ENCODE measurements around the gene ELOVL1. TPM values are rescaled to one million over a fixed set of nuclear protein-coding genes. Genes with fewer than 3 reads are reported as not detected.

The ELOVL1 gene
- total RNA-seq, 2 donors from 2014 or later = 24.4 to 28.3 TPM

DNA sequence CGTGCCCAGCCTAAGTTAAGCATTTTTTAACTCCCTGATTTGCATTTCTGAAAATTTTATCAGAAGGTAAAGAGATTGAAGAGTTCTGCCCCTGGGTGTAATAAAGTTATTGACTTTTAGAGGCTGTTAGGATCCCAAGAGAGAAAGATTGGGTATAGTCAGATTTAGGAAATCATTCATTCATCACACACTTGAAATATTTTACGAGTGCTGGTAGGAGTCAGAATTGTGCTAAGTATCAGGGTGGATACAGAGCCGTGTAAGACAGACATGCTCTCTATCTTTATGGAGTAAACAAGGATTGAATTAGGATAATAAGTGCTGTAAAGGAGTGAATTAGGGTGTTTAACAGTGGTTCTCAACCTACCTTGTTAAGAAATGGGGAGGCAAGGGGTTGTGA lies 24.9 kb upstream of the ELOVL1 start:
- TF ChIP-seq, protein P1, sequence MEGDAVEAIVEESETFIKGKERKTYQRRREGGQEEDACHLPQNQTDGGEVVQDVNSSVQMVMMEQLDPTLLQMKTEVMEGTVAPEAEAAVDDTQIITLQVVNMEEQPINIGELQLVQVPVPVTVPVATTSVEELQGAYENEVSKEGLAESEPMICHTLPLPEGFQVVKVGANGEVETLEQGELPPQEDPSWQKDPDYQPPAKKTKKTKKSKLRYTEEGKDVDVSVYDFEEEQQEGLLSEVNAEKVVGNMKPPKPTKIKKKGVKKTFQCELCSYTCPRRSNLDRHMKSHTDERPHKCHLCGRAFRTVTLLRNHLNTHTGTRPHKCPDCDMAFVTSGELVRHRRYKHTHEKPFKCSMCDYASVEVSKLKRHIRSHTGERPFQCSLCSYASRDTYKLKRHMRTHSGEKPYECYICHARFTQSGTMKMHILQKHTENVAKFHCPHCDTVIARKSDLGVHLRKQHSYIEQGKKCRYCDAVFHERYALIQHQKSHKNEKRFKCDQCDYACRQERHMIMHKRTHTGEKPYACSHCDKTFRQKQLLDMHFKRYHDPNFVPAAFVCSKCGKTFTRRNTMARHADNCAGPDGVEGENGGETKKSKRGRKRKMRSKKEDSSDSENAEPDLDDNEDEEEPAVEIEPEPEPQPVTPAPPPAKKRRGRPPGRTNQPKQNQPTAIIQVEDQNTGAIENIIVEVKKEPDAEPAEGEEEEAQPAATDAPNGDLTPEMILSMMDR (conservative IDR thresholded peaks at IDR 0.05) = no peak
- no peak for DNase-seq
- Mint-ChIP-seq H3K27ac (no peak overlapping the region), H3K36me3 (ENCODE audit: low read depth) (peaks cover 13% of the 10 kb centered on the region), H3K4me3 (no peak overlapping the region), H3K9me3 (no peaks in the 10 kb centered on the region), H3K27me3 (ENCODE audit: insufficient read depth) (no peaks in the 10 kb centered on the region), H3K4me1 (peaks cover 16% of the 10 kb centered on the region)
- no peaks in the 10 kb centered on the region for H3K9me3 ChIP-seq (ENCODE audit: control insufficient read depth, low read length)
- H3K4me1 ChIP-seq (ENCODE audit: control insufficient read depth, insufficient read depth, low read length) = peaks cover 3% of the 10 kb centered on the region
- no peak overlapping the region for H3K27ac ChIP-seq (ENCODE audit: low read depth, low read length)
- H3K27me3 ChIP-seq (ENCODE audit: control insufficient read depth, insufficient read depth, low read length, poor library complexity, severe bottlenecking) = no peaks in the 10 kb centered on the region
- H3K4me3 ChIP-seq (ENCODE audit: low read length) = no peak overlapping the region
- H3K9ac ChIP-seq (ENCODE audit: extremely low read depth, low read length, poor library complexity, severe bottlenecking) = no peak overlapping the region
- 92 to 100% methylated on average over 2 to 3 of the region's 3 CpGs for WGBS, 2 experiments (ENCODE audit: insufficient coverage in 1 of 2, insufficient read length in 1 of 2)
- H3K36me3 ChIP-seq (ENCODE audit: control insufficient read depth, insufficient read depth, low read length) = peaks cover 20% of the 10 kb centered on the region

DNA sequence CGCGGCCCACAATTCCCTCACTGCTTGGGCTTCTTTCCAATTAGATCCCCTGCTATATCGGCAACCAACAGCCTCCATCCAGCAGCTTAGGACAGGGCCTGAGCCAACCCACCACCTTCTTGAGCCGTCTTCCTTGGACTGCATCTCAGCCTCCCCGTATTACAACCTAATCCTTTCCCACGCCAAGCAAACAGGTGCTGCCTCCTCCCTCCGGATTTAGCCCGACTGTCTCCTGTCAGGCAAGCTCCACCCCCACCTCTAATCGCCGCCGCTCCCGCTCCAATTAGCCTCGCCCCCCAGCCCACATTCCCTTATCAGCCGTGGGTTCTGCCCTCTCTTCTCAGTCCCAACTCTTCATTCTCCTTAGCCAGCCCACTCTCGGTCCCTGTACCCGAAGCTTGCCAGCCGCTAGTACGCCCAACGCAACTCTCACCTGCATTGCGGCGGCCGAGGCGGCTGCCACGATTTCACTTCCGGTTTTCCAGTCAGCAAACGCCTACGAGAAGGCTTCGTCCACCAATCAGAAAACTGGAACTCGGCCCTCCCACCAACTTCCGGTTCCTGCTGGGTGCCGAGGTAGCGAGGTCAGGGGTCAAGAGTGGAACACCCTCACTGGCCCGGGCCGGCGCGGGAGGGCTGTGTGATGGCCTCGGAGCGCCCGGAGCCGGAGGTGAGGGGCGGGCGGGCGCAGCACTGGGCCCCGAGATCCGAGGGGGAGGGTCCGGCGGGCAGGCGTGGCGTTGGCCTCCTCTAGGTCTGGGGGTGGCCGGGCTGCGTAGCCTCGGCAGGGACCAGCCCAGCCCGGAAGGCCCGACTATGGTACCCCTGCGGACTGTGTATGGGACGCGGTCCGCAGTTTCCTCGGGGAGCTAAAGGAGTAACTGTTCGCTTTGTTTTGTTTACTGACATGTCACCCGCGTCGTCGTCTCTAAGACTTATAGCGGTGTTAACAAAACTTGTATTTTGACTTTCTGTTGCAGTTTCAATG lies 21.8 kb upstream of the ELOVL1 start, which contains the start of the genes MED8 and SZT2:
TSS of gene MED8 (minus strand) at position 475 of the 988 bp plus-strand sequence. CDS start at position 439, 36 bp downstream.
TSS of gene SZT2 (plus strand) at position 574 of the 988 bp plus-strand sequence. CDS start at position 644, 70 bp downstream.
- H3K4me1 ChIP-seq (ENCODE audit: control insufficient read depth, insufficient read depth, low read length) = peaks cover 3% of the 10 kb centered on the region
- peak within 1 kb of the TSS; percentile 98 for H3K27ac Mint-ChIP-seq
- H3K27ac ChIP-seq (ENCODE audit: low read depth, low read length) = peak within 1 kb of the TSS; percentile 34
- 0% methylated on average over 45 to 65 of the region's 65 CpGs for WGBS, 2 experiments (ENCODE audit: insufficient coverage in 1 of 2, insufficient read length in 1 of 2)
- H3K4me3 Mint-ChIP-seq = peak within 1 kb of the TSS; percentile 94
- H3K27me3 Mint-ChIP-seq (ENCODE audit: insufficient read depth) = no peaks in the 10 kb centered on the region
- peaks cover 16% of the 10 kb centered on the region for H3K4me1 Mint-ChIP-seq
- H3K9ac ChIP-seq (ENCODE audit: extremely low read depth, low read length, poor library complexity, severe bottlenecking) = peak within 1 kb of the TSS; percentile 79
- no peaks in the 10 kb centered on the region for H3K9me3 ChIP-seq (ENCODE audit: control insufficient read depth, low read length)
- peak within 1 kb of the TSS; percentile 99 for H3K4me3 ChIP-seq (ENCODE audit: low read length)
- peaks cover 19% of the 10 kb centered on the region for H3K36me3 Mint-ChIP-seq (ENCODE audit: low read depth)
- DNase-seq = peak; percentile 99
- H3K27me3 ChIP-seq (ENCODE audit: control insufficient read depth, insufficient read depth, low read length, poor library complexity, severe bottlenecking) = no peaks in the 10 kb centered on the region
- peaks cover 34% of the 10 kb centered on the region for H3K36me3 ChIP-seq (ENCODE audit: control insufficient read depth, insufficient read depth, low read length)
- TF ChIP-seq, protein P1 (conservative IDR thresholded peaks at IDR 0.05) = no peak
- H3K9me3 Mint-ChIP-seq = no peaks in the 10 kb centered on the region

DNA sequence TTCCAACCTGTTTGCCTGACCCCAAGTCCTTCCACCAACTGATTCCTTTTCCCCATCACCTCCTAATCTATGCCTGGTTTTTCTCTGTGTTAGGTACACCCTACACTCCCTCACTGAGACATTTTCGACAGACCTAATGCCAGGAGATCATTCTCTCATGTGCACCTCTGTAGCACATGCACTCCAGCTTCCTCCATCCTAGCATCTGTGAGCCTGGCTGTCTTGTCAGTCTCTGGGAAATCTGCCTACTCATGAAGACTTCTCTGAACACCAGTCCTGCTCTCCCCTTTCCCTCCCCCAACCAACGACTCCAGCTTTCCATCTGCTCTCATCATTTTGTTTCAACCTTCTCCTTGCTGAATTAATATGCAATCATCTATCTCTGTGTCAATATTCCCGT lies 20.8 kb upstream of the ELOVL1 start:
- no peak for DNase-seq
- no peaks in the 10 kb centered on the region for H3K27me3 Mint-ChIP-seq (ENCODE audit: insufficient read depth)
- Histone ChIP-seq H3K36me3 (ENCODE audit: control insufficient read depth, insufficient read depth, low read length) (peaks cover 44% of the 10 kb centered on the region), H3K4me3 (ENCODE audit: low read length) (peak overlapping the region; percentile 99), H3K9ac (ENCODE audit: extremely low read depth, low read length, poor library complexity, severe bottlenecking) (peak overlapping the region; percentile 79), H3K9me3 (ENCODE audit: control insufficient read depth, low read length) (no peaks in the 10 kb centered on the region), H3K27me3 (ENCODE audit: control insufficient read depth, insufficient read depth, low read length, poor library complexity, severe bottlenecking) (no peaks in the 10 kb centered on the region), H3K27ac (ENCODE audit: low read depth, low read length) (no peak overlapping the region), H3K4me1 (ENCODE audit: control insufficient read depth, insufficient read depth, low read length) (peaks cover 3% of the 10 kb centered on the region)
- 84 to 93% methylated on average over 3 of the region's 3 CpGs for WGBS, 2 experiments (ENCODE audit: insufficient coverage in 1 of 2, insufficient read length in 1 of 2)
- peaks cover 16% of the 10 kb centered on the region for H3K4me1 Mint-ChIP-seq
- no peaks in the 10 kb centered on the region for H3K9me3 Mint-ChIP-seq
- TF ChIP-seq, protein P1 (conservative IDR thresholded peaks at IDR 0.05) = no peak
- peaks cover 24% of the 10 kb centered on the region for H3K36me3 Mint-ChIP-seq (ENCODE audit: low read depth)
- H3K27ac Mint-ChIP-seq = peak overlapping the region; percentile 98
- H3K4me3 Mint-ChIP-seq = peak overlapping the region; percentile 94

Measured in endodermal cell (in vitro differentiated cells).